Neural progenitor cell (in vitro differentiated cells): Measurements from ENCODE around the gene RARRES2. TPM values are rescaled to one million over a fixed set of nuclear protein-coding genes. Genes with fewer than 3 reads are reported as not detected.
"Not testable (repeated sequence)": the region's sequence is repeated elsewhere in the genome, so short reads cannot be mapped to it uniquely, and the experiment has no call there.

Experiments
- DNase-seq: peaks from one replicate; pipeline ENCODE4 v3.0.0-alpha.2; 2016; ENCODE audit warnings: low spot score
- H2AFZ ChIP-seq: fragments of 200-600 bp; sonication (generic); replicated peaks from 2 replicates; pipeline ENCODE4 v1.6.1; 2016; ENCODE audit warnings: antibody characterized with exemption
- H3F3A ChIP-seq: fragments of 200-600 bp; sonication (generic); 2 replicates; pipeline ENCODE4 v1.6.1; 2016; ENCODE audit warnings: antibody characterized with exemption, low read depth
- H3K27ac ChIP-seq: fragments of 200-600 bp; sonication (generic); 2 replicates; pipeline ENCODE4 v1.5.1; 2016; ENCODE audit warnings: mild to moderate bottlenecking
- H3K27me3 ChIP-seq: fragments of 200-600 bp; sonication (generic); 2 replicates; pipeline ENCODE4 v1.6.1; 2016; ENCODE audit warnings: mild to moderate bottlenecking, moderate library complexity
- H3K36me3 ChIP-seq: fragments of 200-600 bp; sonication (generic); 2 replicates; pipeline ENCODE4 v1.5.1; 2016
- H3K4me1 ChIP-seq: fragments of 200-600 bp; sonication (generic); 2 replicates; pipeline ENCODE4 v1.6.1; 2016; ENCODE audit warnings: mixed run types
- H3K4me2 ChIP-seq: fragments of 200-600 bp; sonication (generic); 2 replicates; pipeline ENCODE4 v1.6.1; 2016
- H3K4me3 ChIP-seq: fragments of 200-600 bp; sonication (generic); 2 replicates; pipeline ENCODE4 v1.5.1; 2016
- H3K79me2 ChIP-seq: fragments of 200-600 bp; sonication (generic); 2 replicates; pipeline ENCODE4 v1.6.1; 2016; ENCODE audit warnings: low read depth
- H3K9ac ChIP-seq: fragments of 200-600 bp; sonication (generic); 2 replicates; pipeline ENCODE4 v1.6.1; 2016
- H3K9me3 ChIP-seq: fragments of 200-600 bp; sonication (generic); 2 replicates; pipeline ENCODE4 v1.5.1; 2016; ENCODE audit warnings: low read depth
- H4K20me1 ChIP-seq: fragments of 200-600 bp; sonication (generic); 2 replicates; pipeline ENCODE4 v1.6.1; 2016; ENCODE audit warnings: low read depth
- H3K27ac Mint-ChIP-seq: 3 replicates; pipeline ENCODE4 v1.8.0; 2021; ENCODE audit warnings: mixed read lengths
- H3K27me3 Mint-ChIP-seq: 2 replicates; pipeline ENCODE4 v1.8.0; 2022; ENCODE audit warnings: low read depth, mild to moderate bottlenecking, inconsistent platforms, moderate library complexity, mixed read lengths; ENCODE audit not compliant: insufficient read depth
- H3K36me3 Mint-ChIP-seq: 3 replicates; pipeline ENCODE4 v1.8.0; 2021; ENCODE audit warnings: mixed read lengths
- H3K4me1 Mint-ChIP-seq: 3 replicates; pipeline ENCODE4 v1.8.0; 2021; ENCODE audit warnings: mixed read lengths
- H3K4me3 Mint-ChIP-seq: 3 replicates; pipeline ENCODE4 v1.8.0; 2021; ENCODE audit warnings: mild to moderate bottlenecking, moderate library complexity, mixed read lengths
- H3K9me3 Mint-ChIP-seq: 3 replicates; pipeline ENCODE4 v1.8.0; 2020; ENCODE audit warnings: mixed read lengths
- EZH2 ChIP-seq: fragments of 200-600 bp; sonication (generic); IDR thresholded peaks from 2 replicates; pipeline ENCODE4 v1.6.1; 2017; ENCODE audit warnings: antibody characterized with exemption, mild to moderate bottlenecking, moderate library complexity
- EZH2phosphoT487 ChIP-seq: fragments of 200-600 bp; sonication (generic); IDR thresholded peaks from 2 replicates; pipeline ENCODE4 v1.6.1; 2017; ENCODE audit warnings: antibody characterized with exemption
- total RNA-seq: library from RNA; depleted of rRNA; stranded (reverse); fragments of >200 nt; gene quantifications from 2 replicates; pipeline ENCODE4 v1.2.3, GENCODE V29; 2015; ENCODE audit warnings: low replicate concordance
- TF ChIP-seq, protein P1 (sequence below): fragments of 200-600 bp; sonication (generic); IDR thresholded peaks from 2 replicates; pipeline ENCODE4 v1.5.1; 2017; ENCODE audit warnings: antibody characterized with exemption, mild to moderate bottlenecking

RARRES2 gene
- total RNA-seq, 1 donor from 2014 or later = 0.19 TPM

DNA sequence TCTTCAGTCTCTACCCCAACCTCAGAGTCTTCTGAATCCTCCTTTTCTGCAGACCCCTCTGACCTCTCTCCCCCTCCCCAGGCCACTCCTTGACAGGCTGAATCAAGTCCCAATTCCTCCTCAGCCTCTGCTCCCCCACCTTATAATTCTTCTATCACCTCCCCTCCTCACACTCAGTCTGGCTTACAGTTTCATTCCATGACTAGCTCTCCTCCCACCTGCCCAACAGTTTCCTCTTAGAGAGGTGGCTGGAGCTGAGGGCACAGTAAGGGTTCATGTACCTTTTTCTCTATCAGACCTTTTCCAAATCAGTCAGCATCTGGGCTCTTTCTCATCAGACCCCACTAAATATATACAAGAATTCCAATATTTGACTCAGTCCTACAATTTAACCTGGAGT lies 32.9 kb downstream of the RARRES2 start:
- H3F3A ChIP-seq = no peaks in the 10 kb centered on the region
- no peaks in the 10 kb centered on the region for H3K4me1 ChIP-seq
- no peaks in the 10 kb centered on the region for H3K79me2 ChIP-seq
- TF ChIP-seq, protein P1, sequence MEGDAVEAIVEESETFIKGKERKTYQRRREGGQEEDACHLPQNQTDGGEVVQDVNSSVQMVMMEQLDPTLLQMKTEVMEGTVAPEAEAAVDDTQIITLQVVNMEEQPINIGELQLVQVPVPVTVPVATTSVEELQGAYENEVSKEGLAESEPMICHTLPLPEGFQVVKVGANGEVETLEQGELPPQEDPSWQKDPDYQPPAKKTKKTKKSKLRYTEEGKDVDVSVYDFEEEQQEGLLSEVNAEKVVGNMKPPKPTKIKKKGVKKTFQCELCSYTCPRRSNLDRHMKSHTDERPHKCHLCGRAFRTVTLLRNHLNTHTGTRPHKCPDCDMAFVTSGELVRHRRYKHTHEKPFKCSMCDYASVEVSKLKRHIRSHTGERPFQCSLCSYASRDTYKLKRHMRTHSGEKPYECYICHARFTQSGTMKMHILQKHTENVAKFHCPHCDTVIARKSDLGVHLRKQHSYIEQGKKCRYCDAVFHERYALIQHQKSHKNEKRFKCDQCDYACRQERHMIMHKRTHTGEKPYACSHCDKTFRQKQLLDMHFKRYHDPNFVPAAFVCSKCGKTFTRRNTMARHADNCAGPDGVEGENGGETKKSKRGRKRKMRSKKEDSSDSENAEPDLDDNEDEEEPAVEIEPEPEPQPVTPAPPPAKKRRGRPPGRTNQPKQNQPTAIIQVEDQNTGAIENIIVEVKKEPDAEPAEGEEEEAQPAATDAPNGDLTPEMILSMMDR = no peak
- TF ChIP-seq EZH2 (no peak), EZH2phosphoT487 (no peak)
- H3K27me3 ChIP-seq = peaks cover 31% of the 10 kb centered on the region
- Mint-ChIP-seq H3K9me3 (no peaks in the 10 kb centered on the region), H3K4me1 (peaks cover 13% of the 10 kb centered on the region), H3K4me3 (no peak overlapping the region), H3K36me3 (no peaks in the 10 kb centered on the region), H3K27me3 (peaks cover 2% of the 10 kb centered on the region), H3K27ac (no peak overlapping the region)
- no peaks in the 10 kb centered on the region for H3K9me3 ChIP-seq
- no peak overlapping the region for H2AFZ ChIP-seq
- no peaks in the 10 kb centered on the region for H4K20me1 ChIP-seq
- no peak overlapping the region for H3K4me3 ChIP-seq
- no peak overlapping the region for H3K27ac ChIP-seq
- H3K36me3 ChIP-seq = no peaks in the 10 kb centered on the region
- H3K4me2 ChIP-seq = no peak overlapping the region
- no peak for DNase-seq
- H3K9ac ChIP-seq = no peak overlapping the region

DNA sequence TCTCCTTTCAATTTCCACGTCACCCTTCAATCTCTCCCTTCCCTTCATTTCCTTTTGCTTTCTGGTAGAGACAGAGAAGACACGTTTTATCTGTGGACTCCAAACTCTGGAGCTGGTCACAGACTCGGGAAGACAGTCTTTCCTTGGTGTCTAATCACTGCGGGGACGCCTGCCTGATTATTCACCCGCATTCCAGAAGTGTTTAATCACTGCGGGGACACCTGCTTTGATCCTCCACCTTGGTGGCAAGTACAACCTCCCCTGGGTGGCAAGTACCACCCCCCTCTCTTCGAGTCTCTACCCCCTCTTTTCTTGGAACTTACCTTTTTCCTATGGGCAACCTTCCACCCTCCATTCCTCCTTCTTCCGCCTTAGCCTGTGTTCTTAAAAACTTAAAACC lies 33.5 kb downstream of the RARRES2 start:
- no peak overlapping the region for H3K27ac Mint-ChIP-seq
- H3K27me3 Mint-ChIP-seq = peaks cover 2% of the 10 kb centered on the region
- no peaks in the 10 kb centered on the region for H3K79me2 ChIP-seq
- no peak overlapping the region for H3K27ac ChIP-seq
- H4K20me1 ChIP-seq = no peaks in the 10 kb centered on the region
- H3K9ac ChIP-seq = no peak overlapping the region
- no peak overlapping the region for H3K4me2 ChIP-seq
- no peaks in the 10 kb centered on the region for H3K9me3 Mint-ChIP-seq
- no peak for DNase-seq
- H3K36me3 ChIP-seq = no peaks in the 10 kb centered on the region
- no peak overlapping the region for H3K4me3 Mint-ChIP-seq
- no peak overlapping the region for H2AFZ ChIP-seq
- TF ChIP-seq, protein P1 = no peak
- TF ChIP-seq EZH2 = no peak
- peaks cover 31% of the 10 kb centered on the region for H3K27me3 ChIP-seq
- H3K4me1 Mint-ChIP-seq = peaks cover 7% of the 10 kb centered on the region
- H3K36me3 Mint-ChIP-seq = no peaks in the 10 kb centered on the region
- no peaks in the 10 kb centered on the region for H3F3A ChIP-seq
- H3K4me3 ChIP-seq = no peak overlapping the region
- no peaks in the 10 kb centered on the region for H3K4me1 ChIP-seq
- no peaks in the 10 kb centered on the region for H3K9me3 ChIP-seq

DNA sequence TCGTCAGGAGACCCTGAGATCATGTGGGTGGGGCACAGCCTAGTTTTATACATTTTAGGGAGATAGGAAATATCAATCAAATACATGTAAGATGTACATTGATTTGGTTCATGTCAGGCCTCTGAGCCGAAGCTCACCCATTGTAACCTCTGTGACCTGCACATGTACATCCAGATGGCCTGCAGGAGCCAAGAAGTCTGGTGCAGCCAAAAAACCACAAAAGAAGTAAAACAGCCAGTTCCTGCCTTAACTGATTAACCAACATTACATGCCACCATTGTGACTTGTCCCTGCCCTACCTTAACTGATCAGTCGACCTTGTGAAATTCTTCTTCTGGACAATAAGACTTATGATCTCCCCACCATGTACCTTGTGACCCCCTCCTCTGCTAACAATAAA lies 34.3 kb downstream of the RARRES2 start:
- no peak overlapping the region for H3K4me3 ChIP-seq
- no peaks in the 10 kb centered on the region for H3K9me3 ChIP-seq
- H4K20me1 ChIP-seq = no peaks in the 10 kb centered on the region
- TF ChIP-seq, protein P1 = no peak
- TF ChIP-seq EZH2phosphoT487 (no peak), EZH2 (no peak)
- no peaks in the 10 kb centered on the region for H3K79me2 ChIP-seq
- H3F3A ChIP-seq = no peaks in the 10 kb centered on the region
- no peak for DNase-seq
- Mint-ChIP-seq H3K9me3 (no peaks in the 10 kb centered on the region), H3K27me3 (peaks cover 2% of the 10 kb centered on the region), H3K36me3 (no peaks in the 10 kb centered on the region), H3K4me3 (no peak overlapping the region), H3K27ac (no peak overlapping the region), H3K4me1 (peaks cover 5% of the 10 kb centered on the region)
- H3K27ac ChIP-seq = no peak overlapping the region
- no peaks in the 10 kb centered on the region for H3K36me3 ChIP-seq
- no peak overlapping the region for H2AFZ ChIP-seq
- H3K4me1 ChIP-seq = no peaks in the 10 kb centered on the region
- H3K27me3 ChIP-seq = peaks cover 31% of the 10 kb centered on the region
- no peak overlapping the region for H3K4me2 ChIP-seq
- H3K9ac ChIP-seq = no peak overlapping the region

DNA sequence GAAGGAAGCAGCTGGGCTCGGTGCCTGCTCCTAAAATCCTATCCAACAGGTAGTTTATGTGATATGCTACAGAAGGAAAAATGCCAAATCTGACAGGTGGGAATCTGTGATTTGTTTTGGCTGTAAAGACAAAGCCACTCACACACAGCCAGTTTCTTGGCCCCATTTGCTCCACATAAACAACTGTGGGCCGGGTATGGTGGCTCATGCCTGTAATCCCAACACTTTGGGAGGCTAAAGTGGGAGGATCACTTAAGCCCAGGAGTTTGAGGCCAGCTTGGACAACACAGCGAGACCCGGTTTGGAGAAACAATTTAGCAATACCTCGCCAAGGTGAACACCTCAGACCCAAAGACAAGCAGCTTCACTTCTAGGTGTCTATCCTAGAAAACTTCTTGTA lies 35.1 kb downstream of the RARRES2 start:
- H3K9ac ChIP-seq, H3K27ac Mint-ChIP-seq, H3K4me2 ChIP-seq, DNase-seq, H3K27me3 Mint-ChIP-seq, H3K9me3 ChIP-seq, H2AFZ ChIP-seq, H3K9me3 Mint-ChIP-seq, H3K4me1 ChIP-seq, H3K4me3 ChIP-seq, H3K36me3 ChIP-seq, H3K79me2 ChIP-seq, H3F3A ChIP-seq, H3K4me1 Mint-ChIP-seq, H4K20me1 ChIP-seq, H3K27ac ChIP-seq, H3K4me3 Mint-ChIP-seq, H3K36me3 Mint-ChIP-seq: not testable (repeated sequence)
- peaks cover 31% of the 10 kb centered on the region for H3K27me3 ChIP-seq

DNA sequence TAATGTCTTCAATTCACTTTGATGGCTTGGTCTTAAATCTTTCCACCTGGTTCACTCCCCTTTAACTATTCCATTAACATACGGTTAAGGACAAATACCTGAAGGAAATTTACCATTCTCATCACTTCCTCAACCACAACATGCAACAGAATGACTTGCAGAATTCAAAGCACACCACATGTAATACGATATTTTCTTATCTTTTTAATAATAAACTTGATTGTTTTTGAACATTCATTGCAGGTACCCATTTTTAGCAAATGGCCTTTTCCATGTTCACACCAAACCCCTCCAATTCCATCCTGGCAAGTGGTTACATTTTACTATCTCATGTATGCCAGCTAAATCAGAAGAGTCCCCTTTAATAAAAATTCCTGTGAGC lies 35.5 kb downstream of the RARRES2 start:
- not testable (repeated sequence) for H3K36me3 ChIP-seq, H3K4me2 ChIP-seq, H3K4me3 Mint-ChIP-seq, H3K27ac ChIP-seq, H3K4me3 ChIP-seq, H3F3A ChIP-seq, H3K4me1 Mint-ChIP-seq, H4K20me1 ChIP-seq, H3K4me1 ChIP-seq, DNase-seq, H3K36me3 Mint-ChIP-seq, H3K9me3 Mint-ChIP-seq, H3K9me3 ChIP-seq, H3K9ac ChIP-seq, H3K79me2 ChIP-seq, H2AFZ ChIP-seq, H3K27me3 Mint-ChIP-seq, H3K27ac Mint-ChIP-seq
- peaks cover 27% of the 10 kb centered on the region for H3K27me3 ChIP-seq

DNA sequence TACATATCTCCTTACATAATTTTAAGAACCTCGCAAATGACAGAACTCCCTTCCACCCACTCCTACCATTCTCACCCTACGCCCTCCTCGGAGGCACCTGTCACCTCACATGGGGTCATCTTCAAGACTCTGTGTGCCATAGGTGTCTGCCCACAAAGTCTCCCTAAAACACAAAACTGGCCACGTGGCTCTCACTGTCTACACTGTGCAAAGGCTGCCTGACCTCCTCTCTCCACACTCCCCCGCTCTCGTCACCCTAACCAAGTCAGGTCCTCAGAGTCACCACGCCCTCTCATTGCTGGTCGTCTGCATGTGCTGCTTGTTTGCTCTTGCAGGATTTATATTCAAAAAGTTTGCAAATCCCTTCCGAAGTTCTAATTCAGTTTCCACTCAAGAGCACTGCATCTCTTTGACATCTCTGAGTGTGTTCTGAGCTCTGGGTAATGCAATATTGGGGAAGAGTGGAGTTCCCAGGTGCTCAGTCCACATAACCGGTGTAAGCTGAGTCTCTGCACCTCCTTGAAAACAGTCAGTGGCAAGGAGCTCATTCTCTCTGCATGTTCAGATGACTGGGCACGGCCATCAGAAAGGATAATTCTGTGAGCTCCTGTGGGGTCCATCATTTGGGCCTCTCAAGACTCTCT lies 36.0 kb downstream of the RARRES2 start:
- not testable (repeated sequence) for H2AFZ ChIP-seq, H3K27ac Mint-ChIP-seq, H3K27ac ChIP-seq, H3K9me3 Mint-ChIP-seq, H4K20me1 ChIP-seq, DNase-seq, H3K36me3 Mint-ChIP-seq, H3F3A ChIP-seq, H3K4me1 Mint-ChIP-seq, H3K79me2 ChIP-seq, H3K4me3 ChIP-seq, H3K36me3 ChIP-seq, H3K4me3 Mint-ChIP-seq, H3K4me1 ChIP-seq, H3K4me2 ChIP-seq, H3K9ac ChIP-seq, H3K9me3 ChIP-seq, H3K27me3 Mint-ChIP-seq
- H3K27me3 ChIP-seq = peaks cover 21% of the 10 kb centered on the region
